ENCODE data around the gene CRTAP.
A peak's percentile ranks its signal among the peaks of the same experiment; 100 is the strongest.
"Not testable (repeated sequence)": the region's sequence is repeated elsewhere in the genome, so short reads cannot be mapped to it uniquely, and the experiment has no call there.

CRTAP gene

DNA sequence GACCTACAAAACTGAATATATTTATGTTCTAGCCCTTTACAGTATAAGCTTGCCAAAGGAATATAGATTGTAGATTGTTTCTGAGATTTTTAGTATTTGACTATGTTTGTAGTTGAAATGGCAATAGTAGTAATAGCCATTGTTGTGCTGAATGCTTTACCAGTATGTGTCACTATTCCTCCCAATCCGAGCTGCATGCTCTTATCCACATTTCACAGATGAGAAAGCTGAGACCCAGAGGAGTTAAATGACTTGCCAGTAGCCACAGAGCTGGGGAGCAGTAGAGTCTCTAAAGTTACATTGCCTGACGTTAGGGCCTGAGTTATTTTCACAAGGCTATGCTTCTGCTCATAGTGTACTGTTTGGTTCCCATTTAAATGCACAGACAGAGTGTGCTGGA lies 13.6 kb upstream of the CRTAP start:
- DNase-seq: no peak

DNA sequence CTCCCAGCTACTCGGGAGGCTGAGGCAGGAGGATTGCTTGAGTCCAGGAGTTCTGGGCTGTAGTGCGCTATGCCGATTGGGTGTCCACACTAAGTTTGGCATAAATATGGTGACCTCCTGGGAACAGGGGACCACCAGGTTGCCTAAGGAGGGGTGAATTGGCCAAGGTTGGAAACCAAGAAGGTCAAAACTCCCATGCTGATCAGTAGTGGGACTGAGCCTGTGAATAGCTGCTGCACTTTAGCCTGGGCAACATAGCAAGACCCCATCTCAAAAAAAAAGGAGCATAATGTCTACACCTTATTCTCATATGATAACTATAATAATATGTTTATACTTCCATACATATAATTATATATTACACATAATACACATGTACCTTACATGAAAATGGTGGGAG lies 10.8 kb upstream of the CRTAP start:
- no peak for DNase-seq

DNA sequence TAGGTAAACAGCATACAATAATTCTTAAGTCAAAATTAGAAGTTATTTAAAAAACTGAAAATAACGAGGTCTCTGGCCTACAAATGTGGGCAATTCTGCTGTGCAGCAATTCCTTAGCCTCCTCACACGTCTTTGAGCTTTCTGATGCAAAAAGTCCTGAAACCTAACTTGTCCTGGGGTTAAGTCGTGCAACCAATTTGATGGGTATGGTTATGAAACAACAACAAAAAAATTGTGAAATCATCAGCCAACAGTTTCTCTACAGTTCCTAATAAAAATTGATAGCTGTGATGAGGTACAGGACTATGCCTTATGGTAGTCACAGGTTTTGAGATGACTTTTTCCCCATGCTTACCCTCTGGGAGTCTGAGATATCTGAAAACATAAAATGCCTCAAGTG lies 10.3 kb upstream of the CRTAP start:
- no peak for DNase-seq

DNA sequence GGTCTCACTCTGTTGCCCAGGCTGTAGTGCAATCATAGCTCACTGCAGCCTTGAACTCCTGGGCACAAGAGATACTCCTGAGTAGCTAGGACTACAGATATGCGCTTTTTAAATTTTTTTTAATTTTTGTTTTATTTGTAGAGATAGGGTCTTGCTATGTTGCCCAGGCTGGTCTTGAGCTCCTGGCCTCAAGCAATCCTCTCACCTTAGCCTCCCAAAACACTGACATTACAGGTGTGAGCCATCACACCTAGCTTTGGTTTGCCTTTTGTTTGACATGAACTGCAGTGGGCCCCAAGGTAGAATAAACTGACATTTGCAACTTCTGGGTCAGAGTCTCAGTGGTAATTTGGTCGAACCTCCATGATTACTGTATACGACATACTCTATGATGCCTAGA lies 9.0 kb upstream of the CRTAP start:
- DNase-seq: no peak

DNA sequence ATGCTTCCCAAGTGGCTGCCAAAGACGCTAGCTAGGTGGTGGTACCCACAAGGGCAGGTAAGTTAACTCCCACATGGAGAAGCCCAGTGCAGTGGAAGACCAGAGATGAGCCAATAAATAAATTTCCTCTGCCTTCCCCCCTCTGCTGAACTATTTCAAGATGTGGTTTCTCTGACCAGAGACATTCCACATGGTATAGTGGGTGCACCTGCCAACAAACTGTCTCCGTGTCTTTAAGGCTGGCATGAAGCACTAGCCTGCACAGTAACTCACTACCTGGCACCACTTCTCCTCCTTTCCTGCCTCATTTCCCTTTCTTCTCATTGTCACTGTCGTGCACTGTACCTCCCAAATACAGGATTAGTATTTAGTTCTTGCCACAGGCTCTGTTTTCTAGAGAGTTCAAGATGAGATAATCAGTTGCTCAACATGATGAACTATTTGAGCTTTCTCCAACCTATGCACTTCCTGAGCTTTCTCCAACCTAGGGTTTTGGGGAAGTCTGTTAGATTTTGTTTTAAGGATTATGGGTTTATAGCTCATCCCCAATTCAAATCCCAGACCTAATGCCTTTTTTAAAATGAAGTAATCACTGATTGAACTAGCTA lies 8.4 kb upstream of the CRTAP start:
- no peak for DNase-seq

DNA sequence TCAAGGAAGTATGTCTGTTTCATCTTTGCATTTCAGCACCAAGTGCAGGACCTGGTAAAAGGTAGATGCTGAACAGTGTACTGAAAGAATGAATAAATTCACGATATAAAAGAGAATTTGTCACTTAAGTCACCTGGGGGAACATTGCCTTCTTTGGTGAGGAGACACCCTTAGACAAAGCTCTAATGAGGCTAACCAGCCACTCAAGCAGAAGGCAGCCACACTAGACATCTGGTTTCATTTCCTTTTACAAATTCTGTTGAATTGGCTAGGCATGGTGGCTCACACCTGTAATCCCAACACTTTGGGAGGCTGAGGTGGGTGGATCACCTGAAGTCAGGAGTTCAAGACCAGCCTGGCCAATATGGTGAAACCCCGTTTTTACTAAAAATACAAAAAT lies 7.0 kb upstream of the CRTAP start:
- not testable (repeated sequence) for DNase-seq

DNA sequence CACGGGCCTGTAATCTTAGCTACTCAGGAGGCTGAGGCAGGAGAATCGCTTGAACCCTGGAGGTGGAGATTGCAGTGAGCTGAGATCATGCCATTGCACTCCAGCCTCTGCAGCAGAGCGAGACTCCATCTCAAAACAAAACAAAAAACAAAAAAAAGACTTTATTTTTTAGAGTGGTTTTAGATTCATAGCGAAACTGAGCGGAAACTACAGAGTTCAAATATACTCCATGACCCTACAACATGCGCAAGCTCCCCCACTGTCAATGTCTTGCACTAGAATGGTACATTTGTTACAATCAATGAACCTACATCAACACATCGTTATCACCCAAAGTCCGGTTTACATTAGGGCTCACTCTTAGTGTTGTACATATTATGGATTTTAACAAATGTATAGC lies 2.2 kb upstream of the CRTAP start:
- no peak for DNase-seq

DNA sequence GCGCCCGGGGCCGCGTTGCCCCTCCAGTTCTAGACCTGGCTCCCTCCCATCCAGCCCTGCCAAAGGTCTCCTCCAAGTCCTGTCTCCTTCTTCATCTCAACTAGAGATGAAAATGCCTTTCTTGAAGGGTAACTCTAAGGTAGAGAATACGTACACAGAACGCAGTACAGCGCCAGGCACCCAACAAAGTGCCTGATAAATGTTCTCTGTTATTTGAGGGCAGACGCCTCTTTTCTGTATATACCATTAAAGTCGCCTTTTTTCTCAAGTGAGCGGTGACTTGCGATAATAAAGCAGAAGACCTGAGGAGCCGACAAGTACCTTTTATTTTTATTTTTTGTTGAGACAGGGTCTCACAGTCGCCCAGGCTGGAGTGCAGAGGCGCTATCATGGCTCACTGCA lies 809 bp downstream of the CRTAP start:
- no peak for DNase-seq

DNA sequence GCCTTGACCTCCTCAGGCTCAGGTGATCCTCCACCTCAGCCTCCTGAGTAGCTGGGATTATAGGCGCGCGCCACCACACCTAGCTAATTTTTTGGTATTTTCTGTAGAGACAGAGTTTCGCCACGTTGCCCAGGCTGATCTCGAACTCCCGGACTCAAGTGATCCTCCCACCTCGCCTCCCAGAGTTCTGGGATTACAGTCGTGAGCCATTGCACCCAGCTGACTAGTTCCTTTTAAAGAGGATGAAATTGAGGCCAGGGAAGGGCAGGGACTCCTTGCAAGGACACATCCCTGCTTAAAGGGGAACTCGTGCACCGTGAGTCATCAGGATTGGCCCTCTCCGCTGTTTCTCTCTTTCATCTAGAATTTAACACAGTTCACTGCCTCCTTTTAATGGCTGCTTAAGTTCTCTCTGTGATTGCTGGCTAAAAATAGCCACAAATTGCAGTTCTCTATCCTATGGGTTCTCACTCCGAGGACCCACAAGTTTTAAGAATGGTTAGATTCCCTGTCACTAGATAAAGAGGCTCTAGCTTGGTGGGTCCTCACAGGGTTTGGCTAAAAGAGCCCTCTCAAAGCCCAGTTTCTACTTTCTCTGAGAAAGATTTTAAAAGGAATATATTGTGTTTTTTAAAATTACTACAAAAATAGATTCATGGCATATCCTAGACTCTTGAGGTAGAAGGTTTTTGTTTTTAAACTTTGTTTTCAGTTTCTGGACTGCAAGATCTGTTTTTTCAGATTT lies 1.4 kb downstream of the CRTAP start:
- DNase-seq: no peak

DNA sequence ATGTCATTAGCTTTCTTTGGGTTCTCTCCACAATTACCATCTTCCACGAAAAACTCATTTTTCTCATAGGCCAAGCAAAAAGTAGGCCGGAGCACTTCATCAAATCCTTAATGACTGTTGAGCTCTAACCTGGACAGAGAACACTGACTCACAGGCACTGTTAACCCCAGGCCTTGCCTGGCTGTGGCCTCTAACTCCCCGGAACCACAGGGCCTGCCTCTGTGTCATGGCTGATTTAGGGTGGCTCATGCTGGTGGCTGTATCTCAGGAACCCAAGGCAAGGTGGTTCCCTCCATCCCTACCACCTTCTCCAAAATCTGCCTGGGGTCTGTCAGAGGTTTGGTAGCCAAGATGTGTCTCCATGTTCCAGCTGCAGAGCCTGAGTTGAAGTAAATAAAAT lies 3.6 kb downstream of the CRTAP start:
- no peak for DNase-seq

DNA sequence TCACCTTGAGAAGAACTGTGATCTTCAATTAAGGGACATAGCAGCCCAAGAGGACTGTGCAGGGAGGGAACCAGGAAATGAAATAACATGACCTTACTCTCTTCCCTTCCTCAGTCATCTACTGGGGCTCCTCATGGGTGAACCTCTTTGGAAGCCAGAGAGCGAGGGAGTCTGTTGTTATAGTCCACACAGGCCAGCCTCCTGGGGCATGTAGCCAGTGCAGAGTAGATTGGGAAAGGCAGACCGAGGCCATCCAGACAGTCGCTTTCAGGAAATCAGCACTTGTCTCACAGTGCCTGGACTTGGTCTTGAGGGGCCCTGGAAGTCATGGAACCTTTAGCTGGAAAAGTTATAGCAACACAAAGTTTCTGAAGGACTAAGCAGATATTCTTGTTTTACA lies 6.1 kb downstream of the CRTAP start:
- DNase-seq: no peak

DNA sequence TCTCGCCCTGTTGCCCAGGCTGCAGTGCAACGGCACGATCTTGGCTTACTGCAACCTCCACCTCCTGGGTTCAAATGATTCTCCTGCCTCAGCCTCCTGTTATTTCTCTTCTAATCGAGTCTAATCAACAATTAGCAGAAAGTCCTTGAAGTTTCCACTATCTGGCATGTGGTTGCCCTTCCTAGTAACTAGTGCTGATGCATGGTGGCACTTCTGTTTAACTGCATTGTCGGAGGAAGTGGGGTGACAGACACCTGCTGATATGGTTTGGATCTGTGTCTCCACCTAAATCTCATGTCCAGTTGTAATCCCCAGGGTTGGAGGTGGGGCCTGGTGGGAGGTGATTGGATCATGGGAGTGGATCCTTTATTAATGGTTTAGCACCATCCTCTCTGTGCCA lies 9.2 kb downstream of the CRTAP start:
- no peak for DNase-seq

DNA sequence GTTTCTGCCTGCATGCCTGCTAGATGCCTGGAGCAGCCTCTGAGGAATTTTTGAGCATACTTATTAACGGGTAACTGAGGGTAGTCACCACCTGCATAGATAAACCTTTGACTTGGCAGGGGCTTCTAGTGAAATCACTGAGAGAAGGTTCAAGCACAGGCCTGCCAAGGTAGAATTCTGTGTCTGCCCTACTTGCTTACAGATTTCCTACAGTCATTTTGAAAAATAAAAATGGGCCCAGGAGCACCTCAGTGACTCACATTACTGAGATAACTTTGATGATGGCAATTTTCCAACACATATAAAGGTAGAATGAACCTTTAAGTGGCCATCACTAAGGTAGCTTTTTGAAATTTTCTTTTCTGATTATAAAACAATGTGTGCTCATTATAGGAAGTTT lies 10.8 kb downstream of the CRTAP start:
- DNase-seq: no peak

DNA sequence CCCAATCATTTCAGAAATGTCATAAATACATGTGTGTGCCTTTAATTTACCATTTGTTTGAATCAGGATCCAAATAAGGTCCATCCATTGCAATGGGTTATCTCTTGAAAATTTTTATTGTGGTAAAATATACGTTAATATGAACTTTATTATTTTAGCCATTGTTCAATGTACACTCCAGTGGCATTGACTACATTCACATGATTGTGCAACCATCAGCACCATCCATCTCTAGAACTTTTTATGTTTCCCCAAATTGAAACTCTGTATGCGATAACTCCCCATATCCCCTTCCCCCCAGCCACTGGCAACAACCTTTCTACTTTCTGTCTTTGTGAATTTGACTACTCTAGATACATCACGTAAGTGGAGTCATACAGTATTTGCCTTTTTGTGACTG lies 12.0 kb downstream of the CRTAP start:
- no peak for DNase-seq

DNA sequence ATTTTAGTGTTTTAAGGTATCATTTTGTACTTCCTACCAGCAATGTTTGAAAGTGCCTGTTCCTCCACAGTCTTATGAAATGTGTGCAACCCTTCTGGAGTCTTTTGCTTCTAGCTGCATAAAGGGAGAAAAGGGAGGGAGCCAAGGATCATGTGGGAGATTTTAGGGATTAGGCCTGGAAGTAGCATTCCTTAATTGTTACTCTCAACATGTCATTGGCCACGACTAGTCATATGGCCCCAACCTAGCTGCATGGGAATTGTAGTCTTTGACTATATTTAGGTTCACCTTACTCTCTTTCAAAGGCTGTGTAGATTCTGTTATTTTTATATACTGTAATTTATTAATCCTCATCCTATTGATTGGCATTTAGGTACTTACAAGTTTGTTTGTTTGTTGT lies 14.9 kb downstream of the CRTAP start:
- no peak for DNase-seq

DNA sequence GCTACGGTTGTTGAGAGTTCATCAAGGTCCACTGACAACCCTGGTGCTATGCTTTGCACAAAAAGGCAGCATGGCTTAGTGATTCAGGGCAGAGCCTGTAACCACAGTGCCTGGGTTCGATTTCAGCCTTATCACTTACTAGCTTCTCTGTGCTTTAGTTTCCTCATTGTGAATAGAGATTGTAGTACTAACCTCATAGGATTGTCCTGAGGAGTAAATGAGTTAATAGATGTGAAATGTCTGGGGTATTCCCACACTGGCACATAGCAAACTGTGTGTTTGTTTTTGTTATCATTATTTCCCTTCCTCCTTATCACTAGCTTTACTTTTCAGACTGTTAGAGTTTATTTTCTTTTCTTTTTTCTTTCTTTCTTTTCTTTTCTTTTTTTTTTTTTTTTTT lies 16.3 kb downstream of the CRTAP start:
- no peak for DNase-seq

DNA sequence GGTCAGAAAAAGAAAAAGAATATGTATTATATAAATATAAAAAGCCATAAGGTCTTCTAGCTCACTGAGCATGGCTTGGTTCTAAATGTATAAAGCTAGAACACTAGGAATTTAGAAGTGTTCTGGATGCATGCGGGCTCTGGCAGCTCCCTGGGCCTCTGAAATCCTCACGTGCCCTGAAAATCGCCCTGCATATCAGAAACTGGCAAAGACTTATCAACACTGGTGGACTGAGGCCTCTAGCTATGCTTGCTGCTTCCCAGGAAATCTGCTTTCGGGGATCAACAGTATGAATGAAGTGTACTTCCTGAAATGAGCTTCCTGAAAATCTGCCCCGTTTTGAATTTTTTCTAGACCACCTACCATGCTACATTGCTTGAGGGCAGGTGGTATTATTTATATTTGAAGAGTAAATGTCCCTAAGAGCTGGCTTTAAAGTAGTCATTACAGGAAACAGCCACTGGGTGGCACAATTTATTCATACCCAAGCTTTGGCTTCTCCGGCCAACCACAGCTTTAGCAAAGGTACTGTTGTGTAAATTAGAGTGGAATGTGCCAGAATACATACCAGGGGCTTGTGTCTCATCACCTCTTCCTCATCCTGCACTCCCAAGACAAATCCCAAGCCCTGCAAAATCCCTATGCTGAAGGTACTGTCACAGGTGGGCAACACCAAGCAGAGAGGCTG lies 17.7 kb downstream of the CRTAP start:
- DNase-seq: peak; percentile 44 to 75

DNA sequence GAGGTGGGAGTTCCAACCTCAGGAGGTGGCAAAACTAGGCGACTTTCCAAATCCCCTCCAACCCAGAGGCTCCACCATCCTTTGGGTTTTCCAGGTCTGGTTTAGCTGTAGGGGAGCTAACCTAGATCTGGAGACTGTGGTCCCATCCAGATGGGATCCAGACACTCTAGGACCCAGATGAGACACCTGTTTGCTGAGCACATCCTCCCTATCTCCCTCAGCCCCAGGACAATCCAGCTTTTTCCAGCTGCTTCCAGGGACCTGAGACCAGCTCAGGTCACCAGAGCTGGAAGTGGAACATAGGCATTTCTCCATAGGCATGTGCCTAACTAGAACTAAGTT lies 18.2 kb downstream of the CRTAP start:
- DNase-seq: peak in 1 of 2 experiments; percentile 37

DNA sequence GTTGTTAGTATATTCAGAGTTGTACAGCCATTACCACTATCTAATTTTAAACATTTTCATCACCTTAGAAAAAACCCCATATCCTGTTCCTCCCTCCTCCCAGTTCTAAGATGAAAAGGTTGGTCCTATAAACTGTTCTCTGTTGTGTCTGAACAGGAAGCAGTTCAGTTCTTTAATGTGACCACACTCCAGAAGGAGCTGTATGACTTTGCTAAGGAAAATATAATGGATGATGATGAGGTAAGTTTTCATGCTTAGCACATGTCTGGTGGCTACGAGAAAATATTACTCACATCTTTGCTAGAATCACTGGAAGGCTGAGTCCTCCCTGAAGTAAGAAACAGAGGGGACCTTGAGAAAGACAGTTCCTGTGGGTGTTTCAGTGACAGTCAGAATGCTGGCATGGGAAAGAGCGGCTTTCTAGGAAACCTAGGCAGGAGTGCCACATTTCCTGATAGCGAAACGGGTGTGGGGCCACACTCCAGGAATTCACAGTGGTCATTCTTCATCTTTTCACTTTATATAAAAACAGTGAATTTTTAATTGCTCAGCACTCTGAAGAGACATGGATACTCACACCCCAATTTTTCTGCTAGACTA lies 20.3 kb downstream of the CRTAP start:
- DNase-seq: no peak

DNA sequence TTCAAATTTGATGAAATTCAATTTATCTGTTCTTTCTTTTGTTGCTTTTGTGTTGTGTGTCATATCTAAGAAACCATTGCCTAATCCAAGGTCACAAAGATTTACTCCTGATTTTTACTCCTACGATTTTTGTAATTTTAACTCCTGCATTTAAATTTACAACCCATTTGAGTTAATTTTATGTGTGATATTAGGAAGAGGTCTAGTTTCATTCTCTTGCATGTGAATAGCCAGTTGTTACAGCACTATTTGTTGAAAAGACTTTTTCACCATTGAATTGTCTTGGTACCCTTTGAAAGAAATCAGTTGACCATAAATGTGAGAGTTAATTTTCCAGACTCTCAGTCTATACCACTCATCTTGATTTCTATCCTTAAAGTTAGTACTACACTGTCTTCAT lies 23.9 kb downstream of the CRTAP start:
- DNase-seq: no peak

DNA sequence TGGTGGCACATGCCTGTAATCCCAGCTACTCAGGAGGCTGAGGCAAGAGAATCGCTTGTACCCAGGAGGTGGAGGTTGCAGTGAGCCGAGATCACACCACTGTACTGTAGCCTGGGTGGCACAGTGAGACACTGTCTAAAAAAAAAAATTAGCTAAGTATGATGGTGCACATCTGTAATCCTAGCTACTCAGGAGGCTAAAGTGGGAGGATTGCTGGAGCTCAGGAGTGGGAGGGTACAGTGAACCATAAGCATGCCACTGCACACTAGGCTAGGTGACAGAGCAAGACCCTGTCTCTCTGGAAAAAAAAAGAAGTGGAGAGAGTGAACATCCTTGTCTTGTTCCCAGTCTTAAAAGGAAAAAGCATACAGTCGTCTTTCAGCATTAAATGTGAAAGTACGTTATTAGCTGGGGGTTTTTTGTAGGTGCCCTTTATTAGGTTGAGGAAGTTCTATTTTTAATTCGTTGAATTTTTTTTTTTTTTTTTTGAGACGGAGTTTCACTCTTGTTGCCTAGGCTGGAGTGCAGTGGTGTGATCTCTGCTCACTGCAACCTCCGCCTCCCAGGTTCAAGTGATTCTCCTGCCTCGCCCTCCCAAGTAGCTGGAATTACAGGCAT lies 25.3 kb downstream of the CRTAP start:
- not testable (repeated sequence) for DNase-seq

DNA sequence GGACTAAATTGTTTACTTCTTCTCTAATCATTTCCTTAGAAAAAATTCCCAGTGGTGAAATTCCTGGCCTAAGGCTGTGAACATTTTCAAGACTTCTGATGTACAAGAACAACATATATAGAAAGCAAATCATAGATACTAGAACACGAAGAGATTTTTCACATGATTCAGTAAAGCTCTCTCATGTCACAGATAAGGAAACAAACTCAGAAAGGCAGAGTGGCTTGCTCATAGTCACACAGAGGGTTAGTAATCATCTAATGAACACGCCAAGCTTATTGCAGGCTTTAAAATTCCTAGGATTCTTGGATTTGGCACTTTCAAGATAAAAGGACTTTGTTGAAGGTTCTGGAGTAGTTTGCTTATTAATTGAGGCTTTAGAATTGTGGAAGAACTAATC lies 26.2 kb downstream of the CRTAP start:
- no peak for DNase-seq

DNA sequence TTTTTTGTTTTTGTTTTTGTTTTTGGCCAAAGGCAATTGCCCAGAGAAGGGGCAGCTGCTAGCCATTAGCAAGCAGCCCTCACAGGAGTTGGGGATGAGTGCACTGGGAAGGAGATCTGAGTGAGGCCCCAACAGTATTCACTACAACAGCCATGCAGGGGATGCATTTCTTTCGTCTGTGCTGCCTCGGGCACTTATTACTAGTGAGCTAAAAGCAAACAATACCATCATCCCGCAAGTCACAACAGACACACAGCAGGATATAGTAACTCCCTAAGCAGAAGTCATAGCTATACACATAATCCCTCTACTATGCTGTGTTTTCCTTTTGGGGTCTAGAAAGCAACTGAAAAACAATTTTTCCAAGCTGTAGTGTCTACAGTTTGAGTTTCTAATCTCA lies 27.2 kb downstream of the CRTAP start:
- no peak for DNase-seq

DNA sequence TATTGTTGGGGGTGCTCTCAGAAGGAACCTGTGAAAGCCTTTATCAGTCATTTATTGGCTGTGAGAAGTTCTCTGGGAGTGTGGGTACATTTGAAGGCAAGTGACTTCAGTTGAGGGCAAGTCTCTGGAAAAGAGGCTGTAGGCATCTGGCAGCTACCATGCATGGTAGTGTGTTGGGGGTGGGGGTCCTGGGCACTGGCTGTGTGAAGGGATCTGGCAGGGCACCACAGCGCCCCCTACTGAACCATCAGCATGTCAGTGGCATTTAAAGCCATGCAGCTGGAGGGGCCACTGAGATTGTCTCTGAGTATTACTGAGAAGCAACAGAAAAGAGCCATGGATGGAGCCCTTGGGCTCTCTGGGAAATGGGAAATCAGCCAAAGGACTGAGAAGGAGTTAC lies 30.6 kb downstream of the CRTAP start:
- DNase-seq: peak in 1 of 2 experiments; percentile 4

All from NCI-H526 (cell line).